ENCODE measurements around the gene MAPKAP1.

MAPKAP1 gene

GRCh38 chr9:125642311-125642710 is 64.7 kb downstream of the MAPKAP1 start:
- no peak for TF ChIP-seq CTCF (conservative IDR thresholded peaks at IDR 0.05)
- no peak overlapping the region for H3K27ac ChIP-seq

- no peak overlapping the region for H3K27ac ChIP-seq
- no peak for TF ChIP-seq CTCF (conservative IDR thresholded peaks at IDR 0.05)
These were observed 68.0 kb downstream of the MAPKAP1 start for GRCh38 chr9:125639057-125639456.

- TF ChIP-seq CTCF (conservative IDR thresholded peaks at IDR 0.05), result no peak
- H3K27ac ChIP-seq, result no peak overlapping the region
These were observed 68.6 kb downstream of the MAPKAP1 start for GRCh38 chr9:125638239-125639045.

GRCh38 chr9:125637241-125637640 is 69.8 kb downstream of the MAPKAP1 start:
- TF ChIP-seq CTCF (conservative IDR thresholded peaks at IDR 0.05), result no peak
- H3K27ac ChIP-seq, result no peak overlapping the region

- no peak for TF ChIP-seq CTCF (conservative IDR thresholded peaks at IDR 0.05)
- H3K27ac ChIP-seq, result no peak overlapping the region
These were observed 71.1 kb downstream of the MAPKAP1 start for GRCh38 chr9:125635888-125636287.

- H3K27ac ChIP-seq, result peak overlapping the region; percentile 85
- TF ChIP-seq CTCF (conservative IDR thresholded peaks at IDR 0.05), result no peak
These were observed 72.8 kb downstream of the MAPKAP1 start for GRCh38 chr9:125634040-125634717.

GRCh38 chr9:125633116-125633745 is 73.8 kb downstream of the MAPKAP1 start:
- H3K27ac ChIP-seq, result peak overlapping the region; percentile 85
- TF ChIP-seq CTCF (conservative IDR thresholded peaks at IDR 0.05), result no peak

Data from VCaP (cell line).